GM23338 (cell line): Measurements from ENCODE around the gene DDAH2. TPM values are rescaled to one million over a fixed set of nuclear protein-coding genes. Genes with fewer than 3 reads are reported as not detected.
A peak's percentile ranks its signal among the peaks of the same experiment; 100 is the strongest.

Experiments
- ATAC-seq: fragments of 200-7000 bp; cut with Tn5 transposase; 3 replicates; pipeline ENCODE4 v1.9.1; 2020
- DNase-seq: peaks from one replicate; pipeline ENCODE4 v3.0.0-alpha.2; 2015; ENCODE audit warnings: low spot score
- H2AFZ ChIP-seq: fragments of 200-600 bp; sonication (generic); 2 replicates; pipeline ENCODE4 v1.8.0; 2016; ENCODE audit warnings: antibody characterized with exemption, mild to moderate bottlenecking, moderate library complexity
- H3F3A ChIP-seq: fragments of 200-600 bp; sonication (generic); replicated peaks from 2 replicates; pipeline ENCODE4 v1.8.0; 2017; ENCODE audit warnings: antibody characterized with exemption, mixed run types, low read depth
- H3K27ac ChIP-seq: fragments of 200-600 bp; sonication (generic); 2 replicates; pipeline ENCODE4 v1.6.1; 2016; ENCODE audit warnings: low read depth
- H3K27me3 ChIP-seq: fragments of 200-600 bp; sonication (generic); 2 replicates; pipeline ENCODE4 v1.8.0; 2016; ENCODE audit warnings: mild to moderate bottlenecking, mixed run types, moderate library complexity; ENCODE audit not compliant: insufficient read depth
- H3K36me3 ChIP-seq: fragments of 200-600 bp; sonication (generic); 2 replicates; pipeline ENCODE4 v1.8.0; 2016; ENCODE audit warnings: mild to moderate bottlenecking; ENCODE audit not compliant: insufficient read depth
- H3K4me1 ChIP-seq: fragments of 200-600 bp; sonication (generic); 2 replicates; pipeline ENCODE4 v1.8.0; 2016; ENCODE audit warnings: mild to moderate bottlenecking, moderate library complexity; ENCODE audit not compliant: insufficient read depth
- H3K4me2 ChIP-seq: fragments of 200-600 bp; sonication (generic); 2 replicates; pipeline ENCODE4 v1.7.1; 2017; ENCODE audit warnings: mixed run types
- H3K4me3 ChIP-seq: fragments of 200-600 bp; sonication (generic); 2 replicates; pipeline ENCODE4 v1.6.1; 2016; ENCODE audit warnings: mixed run types
- H3K79me2 ChIP-seq: fragments of 200-600 bp; sonication (generic); replicated peaks from 2 replicates; pipeline ENCODE4 v1.8.0; 2017; ENCODE audit warnings: mild to moderate bottlenecking; ENCODE audit not compliant: insufficient read depth
- H3K9me2 ChIP-seq: fragments of 200-600 bp; sonication (generic); 2 replicates; pipeline ENCODE4 v1.8.0; 2017; ENCODE audit not compliant: insufficient read depth
- H4K20me1 ChIP-seq: fragments of 200-600 bp; sonication (generic); replicated peaks from 2 replicates; pipeline ENCODE4 v1.8.0; 2017; ENCODE audit warnings: mild to moderate bottlenecking; ENCODE audit not compliant: insufficient read depth
- H3K27ac Mint-ChIP-seq: 2 replicates; pipeline ENCODE4 v1.8.0; 2020; ENCODE audit warnings: inconsistent platforms, mild to moderate bottlenecking, moderate library complexity, mixed read lengths
- H3K27me3 Mint-ChIP-seq: 3 replicates; pipeline ENCODE4 v1.8.0; 2022; ENCODE audit warnings: low read depth, mild to moderate bottlenecking, moderate library complexity, mixed read lengths, inconsistent platforms; ENCODE audit not compliant: insufficient read depth, poor library complexity
- H3K36me3 Mint-ChIP-seq: 3 replicates; pipeline ENCODE4 v1.8.0; 2021; ENCODE audit warnings: low read depth, mild to moderate bottlenecking, inconsistent platforms, moderate library complexity, mixed read lengths
- H3K4me1 Mint-ChIP-seq: 3 replicates; pipeline ENCODE4 v1.8.0; 2020; ENCODE audit warnings: mild to moderate bottlenecking, inconsistent platforms, mixed read lengths
- H3K4me3 Mint-ChIP-seq: 3 replicates; pipeline ENCODE4 v1.8.0; 2021; ENCODE audit warnings: moderate library complexity, mild to moderate bottlenecking, inconsistent platforms, mixed read lengths
- H3K9me3 Mint-ChIP-seq: 3 replicates; pipeline ENCODE4 v1.8.0; 2020; ENCODE audit warnings: moderate library complexity, mild to moderate bottlenecking, inconsistent platforms, mixed read lengths
- CREB1 ChIP-seq: fragments of 250-450 bp; sonication (Bioruptor Pico); IDR thresholded peaks from 2 replicates; pipeline ENCODE4 v1.5.0; 2020; ENCODE audit warnings: low read depth, mild to moderate bottlenecking, moderate library complexity
- EZH2 ChIP-seq: fragments of 200-600 bp; sonication (generic); IDR thresholded peaks from one replicate; pipeline ENCODE4 v1.8.0; 2017; ENCODE audit warnings: antibody characterized with exemption, mild to moderate bottlenecking, low read depth; ENCODE audit not compliant: unreplicated experiment
- EZH2phosphoT487 ChIP-seq: fragments of 200-600 bp; sonication (generic); IDR thresholded peaks from one replicate; pipeline ENCODE4 v1.8.1; 2018; ENCODE audit warnings: antibody characterized with exemption; ENCODE audit not compliant: unreplicated experiment
- JUNB ChIP-seq: IDR thresholded peaks from one replicate; pipeline ENCODE4 v1.6.1; 2016; ENCODE audit warnings: antibody characterized with exemption; ENCODE audit not compliant: unreplicated experiment
- STAT1 ChIP-seq: IDR thresholded peaks from one replicate; pipeline ENCODE4 v1.6.1; 2016; ENCODE audit warnings: antibody characterized with exemption; ENCODE audit not compliant: unreplicated experiment
- ZNF114 ChIP-seq: fragments of 250-450 bp; sonication (Bioruptor Pico); IDR thresholded peaks from 2 replicates; pipeline ENCODE4 v1.5.0; 2020; ENCODE audit warnings: mild to moderate bottlenecking, moderate library complexity
- polyA plus RNA-seq: library from polyadenylated mRNA; unstranded; fragments of >200 nt; fragmentation: Nextera tagmentation; extraction: Ambion mirVana; gene quantifications from 2 replicates; pipeline ENCODE4 v1.2.1, GENCODE V29; 2016
- total RNA-seq: library from RNA; depleted of rRNA; stranded (reverse); fragments of >200 nt; shearing (Covaris generic); gene quantifications from 2 replicates; pipeline ENCODE4 v1.2.3, GENCODE V29; 2014
- TF ChIP-seq, protein P1 (sequence below): IDR thresholded peaks from one replicate; pipeline ENCODE4 v1.6.1; 2018; ENCODE audit warnings: antibody characterized with exemption; ENCODE audit not compliant: unreplicated experiment
- TF ChIP-seq, protein P2 (sequence below), 2 experiments: fragments of 200-600 bp in 1 of 2; sonication (generic) in 1 of 2; conservative IDR thresholded peaks; 2 replicates each; pipeline versions ENCODE4 v1.5.1 to v1.6.1; 2016 to 2017; ENCODE audit warnings: antibody characterized with exemption in 2 of 2, low read depth in 2 of 2, mild to moderate bottlenecking in 2 of 2, moderate library complexity in 1 of 2

Gene DDAH2
- total and polyA plus RNA-seq, 2 experiments from 2014 or later = 58.7 to 65.1 TPM

DNA sequence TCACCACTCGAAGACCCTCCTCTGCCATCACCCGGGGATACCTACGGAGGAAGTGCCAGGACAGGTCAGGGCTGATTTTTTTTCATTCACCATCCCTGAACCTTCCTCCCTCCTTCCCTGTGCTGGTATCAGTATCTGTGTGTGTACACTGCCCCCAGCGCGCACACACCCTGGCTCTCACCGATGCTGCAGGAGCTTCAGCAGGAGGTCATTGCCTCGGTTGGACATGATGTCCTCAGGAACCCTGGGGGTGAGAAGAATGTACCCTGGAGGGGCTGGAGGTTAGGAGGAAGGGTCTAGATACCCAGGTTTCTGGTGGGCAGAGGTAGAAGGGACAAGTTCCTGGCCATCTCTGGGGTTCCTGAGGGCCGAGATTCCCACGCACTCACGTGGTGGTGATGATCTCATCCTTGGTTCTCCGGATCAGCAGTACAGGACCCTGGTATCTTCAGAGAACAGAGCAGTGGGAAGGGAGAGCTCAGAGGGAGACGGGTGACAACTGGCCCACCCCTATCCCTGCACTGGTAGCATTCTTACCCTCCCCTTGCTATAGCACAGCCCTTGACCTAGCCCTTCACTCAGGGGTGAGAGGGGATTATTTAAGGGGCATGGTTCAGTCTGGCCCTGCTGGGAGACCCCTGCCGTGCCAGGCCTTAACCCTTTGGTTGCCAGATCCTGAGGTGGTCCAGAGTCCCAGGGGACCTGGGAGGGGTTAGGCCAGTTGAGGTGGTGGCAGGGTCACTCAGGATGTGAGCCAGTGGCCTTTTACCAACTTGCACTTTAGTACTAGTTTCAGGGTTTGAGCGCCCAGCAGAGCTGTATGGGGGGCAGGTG lies 41.0 kb downstream of the DDAH2 start (continued):
- TF ChIP-seq, protein P1, sequence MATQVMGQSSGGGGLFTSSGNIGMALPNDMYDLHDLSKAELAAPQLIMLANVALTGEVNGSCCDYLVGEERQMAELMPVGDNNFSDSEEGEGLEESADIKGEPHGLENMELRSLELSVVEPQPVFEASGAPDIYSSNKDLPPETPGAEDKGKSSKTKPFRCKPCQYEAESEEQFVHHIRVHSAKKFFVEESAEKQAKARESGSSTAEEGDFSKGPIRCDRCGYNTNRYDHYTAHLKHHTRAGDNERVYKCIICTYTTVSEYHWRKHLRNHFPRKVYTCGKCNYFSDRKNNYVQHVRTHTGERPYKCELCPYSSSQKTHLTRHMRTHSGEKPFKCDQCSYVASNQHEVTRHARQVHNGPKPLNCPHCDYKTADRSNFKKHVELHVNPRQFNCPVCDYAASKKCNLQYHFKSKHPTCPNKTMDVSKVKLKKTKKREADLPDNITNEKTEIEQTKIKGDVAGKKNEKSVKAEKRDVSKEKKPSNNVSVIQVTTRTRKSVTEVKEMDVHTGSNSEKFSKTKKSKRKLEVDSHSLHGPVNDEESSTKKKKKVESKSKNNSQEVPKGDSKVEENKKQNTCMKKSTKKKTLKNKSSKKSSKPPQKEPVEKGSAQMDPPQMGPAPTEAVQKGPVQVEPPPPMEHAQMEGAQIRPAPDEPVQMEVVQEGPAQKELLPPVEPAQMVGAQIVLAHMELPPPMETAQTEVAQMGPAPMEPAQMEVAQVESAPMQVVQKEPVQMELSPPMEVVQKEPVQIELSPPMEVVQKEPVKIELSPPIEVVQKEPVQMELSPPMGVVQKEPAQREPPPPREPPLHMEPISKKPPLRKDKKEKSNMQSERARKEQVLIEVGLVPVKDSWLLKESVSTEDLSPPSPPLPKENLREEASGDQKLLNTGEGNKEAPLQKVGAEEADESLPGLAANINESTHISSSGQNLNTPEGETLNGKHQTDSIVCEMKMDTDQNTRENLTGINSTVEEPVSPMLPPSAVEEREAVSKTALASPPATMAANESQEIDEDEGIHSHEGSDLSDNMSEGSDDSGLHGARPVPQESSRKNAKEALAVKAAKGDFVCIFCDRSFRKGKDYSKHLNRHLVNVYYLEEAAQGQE = no peak
- TF ChIP-seq EZH2 (no peak), EZH2phosphoT487 (no peak), JUNB (no peak), ZNF114 (CRISPR knock-in tag) (no peak), STAT1 (no peak)
- TF ChIP-seq, protein P2, sequence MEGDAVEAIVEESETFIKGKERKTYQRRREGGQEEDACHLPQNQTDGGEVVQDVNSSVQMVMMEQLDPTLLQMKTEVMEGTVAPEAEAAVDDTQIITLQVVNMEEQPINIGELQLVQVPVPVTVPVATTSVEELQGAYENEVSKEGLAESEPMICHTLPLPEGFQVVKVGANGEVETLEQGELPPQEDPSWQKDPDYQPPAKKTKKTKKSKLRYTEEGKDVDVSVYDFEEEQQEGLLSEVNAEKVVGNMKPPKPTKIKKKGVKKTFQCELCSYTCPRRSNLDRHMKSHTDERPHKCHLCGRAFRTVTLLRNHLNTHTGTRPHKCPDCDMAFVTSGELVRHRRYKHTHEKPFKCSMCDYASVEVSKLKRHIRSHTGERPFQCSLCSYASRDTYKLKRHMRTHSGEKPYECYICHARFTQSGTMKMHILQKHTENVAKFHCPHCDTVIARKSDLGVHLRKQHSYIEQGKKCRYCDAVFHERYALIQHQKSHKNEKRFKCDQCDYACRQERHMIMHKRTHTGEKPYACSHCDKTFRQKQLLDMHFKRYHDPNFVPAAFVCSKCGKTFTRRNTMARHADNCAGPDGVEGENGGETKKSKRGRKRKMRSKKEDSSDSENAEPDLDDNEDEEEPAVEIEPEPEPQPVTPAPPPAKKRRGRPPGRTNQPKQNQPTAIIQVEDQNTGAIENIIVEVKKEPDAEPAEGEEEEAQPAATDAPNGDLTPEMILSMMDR (conservative IDR thresholded peaks at IDR 0.05; ENCODE audit: low read depth in 2 of 2) = no peak

DNA sequence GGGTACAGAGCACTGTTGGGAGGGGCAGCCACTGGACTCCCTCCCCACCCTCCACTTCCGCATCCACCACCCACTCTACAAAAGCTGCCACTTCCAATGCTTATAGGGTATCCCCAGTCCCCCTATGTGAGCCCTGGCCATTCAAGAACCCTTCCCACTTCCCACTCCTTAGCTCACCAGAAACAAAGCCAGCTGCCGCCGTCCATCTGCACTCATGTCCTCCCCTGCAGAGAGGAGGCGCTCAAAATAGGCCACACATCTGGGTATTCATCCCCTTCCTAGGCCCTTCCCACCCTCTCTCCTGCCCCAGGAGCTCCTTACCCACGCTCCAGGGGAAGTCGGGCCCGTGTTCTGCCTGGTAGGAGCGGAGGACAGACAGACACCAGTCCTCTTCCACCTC lies 41.8 kb downstream of the DDAH2 start:
- Histone ChIP-seq H2AFZ (no peak overlapping the region), H3K4me1 (peaks cover 3% of the 10 kb centered on the region), H3K27ac (no peak overlapping the region), H3F3A (0 out of 2 replicates have a peak, but pooled peaks cover 5% of the 10 kb centered on the region), H3K4me2 (no peak overlapping the region), H3K36me3 (no peaks in the 10 kb centered on the region), H3K27me3 (peaks cover 3% of the 10 kb centered on the region), H3K4me3 (no peak overlapping the region), H3K9me2 (no peaks in the 10 kb centered on the region), H4K20me1 (no peaks in the 10 kb centered on the region), H3K79me2 (no peaks in the 10 kb centered on the region)
- DNase-seq = no peak
- H3K27ac Mint-ChIP-seq = no peak overlapping the region
- H3K4me1 Mint-ChIP-seq = peaks cover 4% of the 10 kb centered on the region
- H3K9me3 Mint-ChIP-seq = no peaks in the 10 kb centered on the region
- peaks cover 14% of the 10 kb centered on the region for H3K36me3 Mint-ChIP-seq
- TF ChIP-seq CREB1 (CRISPR knock-in tag) = no peak
- TF ChIP-seq, protein P2 (conservative IDR thresholded peaks at IDR 0.05; ENCODE audit: low read depth in 2 of 2) = 0 out of 4 replicates have a peak, but pooled peaks of 1 of the 2 experiments have one; percentile 20
- H3K27me3 Mint-ChIP-seq = peaks cover 13% of the 10 kb centered on the region
- ATAC-seq = no peak
- no peak overlapping the region for H3K4me3 Mint-ChIP-seq
